ENCODE results near the gene KBTBD4. TPM values are rescaled to one million over a fixed set of nuclear protein-coding genes. Genes with fewer than 3 reads are reported as not detected.

KBTBD4 gene
- total RNA-seq, 1 donor from 2014 or later: 11.1 TPM

DNA sequence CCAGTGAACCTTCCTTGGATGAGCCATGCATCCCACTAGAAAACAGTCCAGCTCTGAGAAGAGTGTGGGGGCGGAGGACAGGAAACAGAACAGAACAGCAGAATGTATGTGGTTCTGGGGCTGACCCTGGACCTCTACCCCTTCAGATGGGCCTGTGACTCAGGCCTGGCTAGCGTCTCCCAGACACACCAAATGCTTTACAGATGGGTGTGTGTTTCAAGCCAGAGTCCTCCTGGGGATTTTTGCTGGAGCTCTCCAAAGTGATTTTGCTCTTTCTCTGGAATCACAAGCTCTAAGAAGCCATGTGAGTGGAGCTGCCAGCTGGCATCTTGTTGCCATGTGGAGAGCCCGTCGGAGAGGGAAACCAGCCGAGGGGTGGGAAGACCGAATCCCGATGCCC is 28.6 kb upstream of the KBTBD4 start:
- no peak overlapping the region for H3K4me3 Mint-ChIP-seq (ENCODE audit: unreplicated experiment)
- peaks cover 3% of the 10 kb centered on the region for H3K27me3 Mint-ChIP-seq (ENCODE audit: unreplicated experiment)
- peaks cover 2% of the 10 kb centered on the region for H3K9me3 Mint-ChIP-seq (ENCODE audit: unreplicated experiment)
- peak overlapping the region; percentile 18 for H3K27ac Mint-ChIP-seq (ENCODE audit: unreplicated experiment)
- H3K36me3 Mint-ChIP-seq (ENCODE audit: unreplicated experiment): peaks cover 8% of the 10 kb centered on the region
- TF ChIP-seq, protein P1, sequence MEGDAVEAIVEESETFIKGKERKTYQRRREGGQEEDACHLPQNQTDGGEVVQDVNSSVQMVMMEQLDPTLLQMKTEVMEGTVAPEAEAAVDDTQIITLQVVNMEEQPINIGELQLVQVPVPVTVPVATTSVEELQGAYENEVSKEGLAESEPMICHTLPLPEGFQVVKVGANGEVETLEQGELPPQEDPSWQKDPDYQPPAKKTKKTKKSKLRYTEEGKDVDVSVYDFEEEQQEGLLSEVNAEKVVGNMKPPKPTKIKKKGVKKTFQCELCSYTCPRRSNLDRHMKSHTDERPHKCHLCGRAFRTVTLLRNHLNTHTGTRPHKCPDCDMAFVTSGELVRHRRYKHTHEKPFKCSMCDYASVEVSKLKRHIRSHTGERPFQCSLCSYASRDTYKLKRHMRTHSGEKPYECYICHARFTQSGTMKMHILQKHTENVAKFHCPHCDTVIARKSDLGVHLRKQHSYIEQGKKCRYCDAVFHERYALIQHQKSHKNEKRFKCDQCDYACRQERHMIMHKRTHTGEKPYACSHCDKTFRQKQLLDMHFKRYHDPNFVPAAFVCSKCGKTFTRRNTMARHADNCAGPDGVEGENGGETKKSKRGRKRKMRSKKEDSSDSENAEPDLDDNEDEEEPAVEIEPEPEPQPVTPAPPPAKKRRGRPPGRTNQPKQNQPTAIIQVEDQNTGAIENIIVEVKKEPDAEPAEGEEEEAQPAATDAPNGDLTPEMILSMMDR (IDR thresholded peaks at IDR 0.05; ENCODE audit: partially characterized antibody, unreplicated experiment): no peak
- peaks cover 20% of the 10 kb centered on the region for H3K4me1 Mint-ChIP-seq (ENCODE audit: low read depth, unreplicated experiment)
- DNase-seq: no peak

DNA sequence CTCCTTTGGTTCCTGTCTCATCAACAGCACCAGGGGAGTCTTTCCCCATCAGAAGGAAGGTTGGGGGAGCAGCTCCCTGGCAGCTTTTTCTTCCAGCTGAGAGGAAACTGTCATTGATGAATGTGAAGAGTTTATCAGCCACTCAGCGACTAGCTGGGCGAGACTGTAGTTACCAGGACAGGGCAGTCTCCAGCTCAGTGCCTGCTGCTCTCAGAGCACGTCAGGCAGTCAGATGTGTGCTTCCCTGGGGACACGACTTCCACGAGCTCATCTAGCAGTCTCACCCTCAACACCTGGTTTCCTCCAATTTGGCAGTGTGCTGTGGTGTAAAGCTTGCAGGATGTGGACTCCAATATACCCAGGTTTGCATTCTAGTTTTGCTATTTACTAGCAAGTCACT is 28.0 kb upstream of the KBTBD4 start:
- no peak overlapping the region for H3K27ac Mint-ChIP-seq (ENCODE audit: unreplicated experiment)
- peaks cover 5% of the 10 kb centered on the region for H3K27me3 Mint-ChIP-seq (ENCODE audit: unreplicated experiment)
- peaks cover 20% of the 10 kb centered on the region for H3K4me1 Mint-ChIP-seq (ENCODE audit: low read depth, unreplicated experiment)
- TF ChIP-seq, protein P1 (IDR thresholded peaks at IDR 0.05; ENCODE audit: partially characterized antibody, unreplicated experiment): no peak
- no peak overlapping the region for H3K4me3 Mint-ChIP-seq (ENCODE audit: unreplicated experiment)
- no peak for DNase-seq
- peaks cover 8% of the 10 kb centered on the region for H3K36me3 Mint-ChIP-seq (ENCODE audit: unreplicated experiment)
- peaks cover 3% of the 10 kb centered on the region for H3K9me3 Mint-ChIP-seq (ENCODE audit: unreplicated experiment)

DNA sequence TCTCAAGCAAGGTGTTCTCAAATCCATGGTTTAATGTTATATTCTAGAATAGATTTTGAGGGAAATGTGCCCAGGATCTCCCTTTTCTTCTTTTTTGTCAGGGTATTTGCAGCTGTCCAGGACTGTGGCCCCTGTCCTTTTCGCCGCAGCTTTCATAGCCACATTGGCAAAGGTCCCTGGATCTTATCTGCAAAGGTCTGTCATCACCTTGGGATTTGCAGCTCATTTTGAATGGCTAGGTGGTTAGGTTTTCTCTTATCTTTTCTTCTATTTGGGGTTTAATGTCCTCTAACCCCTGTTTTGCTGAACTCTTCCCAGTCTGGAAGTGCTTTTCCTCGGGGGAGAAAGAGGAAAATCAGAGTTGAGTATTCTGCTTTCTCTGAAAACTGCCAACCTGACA is 27.2 kb upstream of the KBTBD4 start:
- Mint-ChIP-seq H3K4me1 (ENCODE audit: low read depth, unreplicated experiment) (peaks cover 20% of the 10 kb centered on the region), H3K27ac (ENCODE audit: unreplicated experiment) (peak overlapping the region; percentile 2), H3K36me3 (ENCODE audit: unreplicated experiment) (peaks cover 8% of the 10 kb centered on the region), H3K9me3 (ENCODE audit: unreplicated experiment) (peaks cover 3% of the 10 kb centered on the region), H3K4me3 (ENCODE audit: unreplicated experiment) (no peak overlapping the region), H3K27me3 (ENCODE audit: unreplicated experiment) (peaks cover 5% of the 10 kb centered on the region)
- TF ChIP-seq, protein P1 (IDR thresholded peaks at IDR 0.05; ENCODE audit: partially characterized antibody, unreplicated experiment): no peak
- no peak for DNase-seq

DNA sequence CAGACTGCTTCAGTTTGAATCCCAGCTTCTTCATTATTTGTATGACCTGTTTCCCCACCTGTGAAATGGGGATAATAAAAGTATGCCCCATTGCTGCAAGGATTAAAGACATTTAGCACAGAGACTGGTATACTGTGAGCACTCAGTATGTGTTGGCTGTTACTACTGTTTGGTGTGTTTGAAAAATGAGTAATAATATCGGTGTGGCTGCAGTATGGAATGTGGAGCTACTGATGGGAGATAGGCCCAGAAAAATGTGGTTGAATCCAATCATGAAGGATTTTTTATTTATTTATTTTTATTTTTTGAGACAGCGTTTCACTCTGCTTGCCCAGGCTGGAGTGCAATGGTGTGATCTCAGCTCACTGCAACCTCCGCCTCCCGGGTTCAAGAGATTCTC is 24.5 kb upstream of the KBTBD4 start:
- H3K27ac Mint-ChIP-seq (ENCODE audit: unreplicated experiment): no peak overlapping the region
- H3K9me3 Mint-ChIP-seq (ENCODE audit: unreplicated experiment): peaks cover 3% of the 10 kb centered on the region
- H3K4me1 Mint-ChIP-seq (ENCODE audit: low read depth, unreplicated experiment): peaks cover 30% of the 10 kb centered on the region
- H3K27me3 Mint-ChIP-seq (ENCODE audit: unreplicated experiment): peaks cover 10% of the 10 kb centered on the region
- no peak for DNase-seq
- no peak overlapping the region for H3K4me3 Mint-ChIP-seq (ENCODE audit: unreplicated experiment)
- TF ChIP-seq, protein P1 (IDR thresholded peaks at IDR 0.05; ENCODE audit: partially characterized antibody, unreplicated experiment): no peak
- peaks cover 4% of the 10 kb centered on the region for H3K36me3 Mint-ChIP-seq (ENCODE audit: unreplicated experiment)

DNA sequence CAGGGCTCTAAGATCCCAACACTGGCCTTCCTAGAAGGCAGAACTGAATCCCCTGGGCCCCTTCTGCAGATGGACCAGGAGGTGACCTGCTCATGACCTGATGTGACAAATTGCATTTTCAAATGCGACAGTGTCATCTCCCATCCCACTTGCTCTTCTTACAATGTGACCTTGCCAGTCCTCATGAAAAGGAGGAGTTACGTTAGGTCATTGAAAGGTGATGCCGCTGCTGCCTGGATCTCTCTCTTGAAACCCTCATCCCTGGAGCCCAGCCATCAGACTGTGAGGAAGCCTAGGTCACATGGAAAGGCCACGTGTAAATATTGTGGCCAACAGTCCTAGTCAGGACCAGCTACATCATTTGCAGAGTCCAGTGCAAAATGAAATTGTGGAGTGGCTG is 21.1 kb upstream of the KBTBD4 start:
- H3K4me3 Mint-ChIP-seq (ENCODE audit: unreplicated experiment): no peak overlapping the region
- no peaks in the 10 kb centered on the region for H3K36me3 Mint-ChIP-seq (ENCODE audit: unreplicated experiment)
- no peak overlapping the region for H3K27ac Mint-ChIP-seq (ENCODE audit: unreplicated experiment)
- TF ChIP-seq, protein P1 (IDR thresholded peaks at IDR 0.05; ENCODE audit: partially characterized antibody, unreplicated experiment): no peak
- DNase-seq: no peak
- peaks cover 11% of the 10 kb centered on the region for H3K27me3 Mint-ChIP-seq (ENCODE audit: unreplicated experiment)
- H3K4me1 Mint-ChIP-seq (ENCODE audit: low read depth, unreplicated experiment): peaks cover 10% of the 10 kb centered on the region
- H3K9me3 Mint-ChIP-seq (ENCODE audit: unreplicated experiment): peaks cover 1% of the 10 kb centered on the region
